Choroid plexus epithelial cell (primary cell): ENCODE measurements around the gene ADARB2.

Source experiments
- DNase-seq: peaks from one replicate; pipeline ENCODE4 v3.0.0-alpha.2; 2010; ENCODE audit warnings: low read depth
- H3K4me3 ChIP-seq: 2 replicates; pipeline ENCODE4 v1.5.1; 2011; ENCODE audit warnings: low read depth, mild to moderate bottlenecking, control low read depth, low read length, moderate library complexity
- CTCF ChIP-seq: conservative IDR thresholded peaks from 2 replicates; pipeline ENCODE4 v1.5.1; 2011; ENCODE audit warnings: low read depth, mild to moderate bottlenecking, control low read depth, inconsistent platforms, low read length, moderate library complexity

The ADARB2 gene

GRCh38 chr10:1454951-1455350 lies 282.4 kb downstream of the ADARB2 start:
- no peak overlapping the region for H3K4me3 ChIP-seq
- DNase-seq = no peak
- no peak for TF ChIP-seq CTCF

DNA sequence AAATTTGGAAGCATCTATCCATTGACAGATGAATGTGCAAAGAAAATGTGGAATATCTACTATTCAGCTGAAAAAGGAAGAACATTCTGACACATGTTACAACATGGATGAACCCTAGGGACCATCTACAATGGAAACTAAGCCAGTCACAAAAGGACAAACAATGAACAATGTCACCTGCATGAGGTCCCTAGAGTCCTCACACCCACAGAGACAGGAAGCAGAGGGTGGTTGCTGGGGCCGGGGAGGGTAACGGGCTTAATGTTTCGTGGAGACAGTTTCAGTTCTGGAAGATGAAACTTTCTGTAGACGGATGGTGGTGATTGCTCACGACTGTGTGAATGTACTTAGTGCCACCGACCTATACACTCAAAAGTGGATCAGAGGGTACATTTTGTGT lies 282.9 kb downstream of the ADARB2 start:
- no peak for TF ChIP-seq CTCF
- no peak for DNase-seq
- H3K4me3 ChIP-seq = no peak overlapping the region

DNA sequence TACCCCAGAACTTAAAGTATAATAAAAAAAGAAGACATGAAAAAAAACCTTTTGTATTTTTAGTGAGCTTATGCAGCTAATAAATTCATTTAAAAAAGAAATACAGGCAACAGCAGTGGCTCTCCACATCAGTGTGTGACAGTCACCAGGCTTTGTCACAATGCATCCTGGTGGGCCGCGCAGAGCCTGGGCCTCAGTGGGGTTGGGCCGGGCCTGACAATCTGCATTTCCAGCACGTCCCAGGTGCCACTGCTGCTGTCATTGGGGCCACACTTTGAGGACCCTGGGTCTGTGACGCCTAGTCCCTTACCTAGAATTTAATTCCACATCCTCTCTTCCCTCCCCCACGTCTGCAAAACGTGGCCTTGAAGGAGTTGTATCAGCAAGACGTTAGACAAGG lies 284.5 kb downstream of the ADARB2 start:
- H3K4me3 ChIP-seq = no peak overlapping the region
- no peak for DNase-seq
- TF ChIP-seq CTCF = no peak

GRCh38 chr10:1451941-1452340 lies 285.4 kb downstream of the ADARB2 start:
- no peak for TF ChIP-seq CTCF
- H3K4me3 ChIP-seq = no peak overlapping the region
- no peak for DNase-seq

DNA sequence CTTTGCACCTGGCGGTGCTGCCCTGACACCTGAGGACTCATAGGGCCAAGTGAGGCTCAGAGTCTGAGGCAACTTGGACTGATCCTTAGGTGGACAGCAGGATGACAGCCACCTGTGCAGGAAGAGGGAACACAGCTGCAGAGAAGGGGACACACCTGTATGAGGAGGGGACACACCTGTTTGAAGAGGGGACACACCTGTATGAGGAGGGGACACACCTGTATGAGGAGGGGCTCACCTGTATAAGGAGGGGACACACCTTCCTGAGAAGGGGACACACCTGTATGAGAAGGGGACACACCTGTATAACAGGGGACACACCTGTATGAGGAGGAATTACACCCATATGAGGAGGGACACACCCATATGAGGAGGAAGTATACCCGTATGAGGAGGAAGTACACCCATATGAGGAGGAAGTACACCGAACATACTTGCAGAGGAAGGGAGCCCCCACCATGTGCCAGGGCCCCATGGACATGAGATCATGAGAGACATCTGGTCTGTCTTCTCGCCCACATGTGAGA lies 285.9 kb downstream of the ADARB2 start:
- no peak for DNase-seq
- no peak overlapping the region for H3K4me3 ChIP-seq
- no peak for TF ChIP-seq CTCF

- TF ChIP-seq CTCF = no peak
- no peak for DNase-seq
- no peak overlapping the region for H3K4me3 ChIP-seq
Measured at GRCh38 chr10:1449572-1450205, 287.6 kb downstream of the ADARB2 start.

DNA sequence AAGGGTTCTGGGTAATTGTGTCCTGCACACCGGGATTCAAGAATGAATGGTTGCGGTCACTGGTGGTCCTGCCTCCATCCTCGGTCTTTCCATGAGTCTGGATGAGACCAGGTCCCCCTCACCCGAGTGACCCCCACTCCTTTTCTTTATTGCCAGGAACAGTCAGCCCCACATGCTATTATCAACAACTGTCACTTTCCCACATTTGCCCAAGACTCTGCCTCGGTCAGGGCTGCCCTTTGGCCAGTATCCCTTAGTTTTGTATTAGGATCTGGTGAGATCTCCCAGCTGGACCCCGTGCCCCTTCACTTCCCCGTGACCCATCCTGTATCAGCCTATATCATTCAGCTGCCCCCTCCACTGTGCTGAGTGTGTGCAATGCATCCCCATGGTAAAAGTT lies 288.3 kb downstream of the ADARB2 start:
- no peak overlapping the region for H3K4me3 ChIP-seq
- DNase-seq = no peak
- no peak for TF ChIP-seq CTCF
